Measurements from ENCODE around the gene AMPD3.

Gene AMPD3

GRCh38 chr11:10506008-10506370, 50.9 kb downstream of the AMPD3 start:
- no peak for DNase-seq

- DNase-seq, result no peak
These were observed 56.1 kb downstream of the AMPD3 start for GRCh38 chr11:10511181-10511621.

GRCh38 chr11:10514202-10514601, 59.1 kb downstream of the AMPD3 start:
- DNase-seq, result no peak

GRCh38 chr11:10514709-10515108, 59.6 kb downstream of the AMPD3 start:
- DNase-seq, result no peak

GRCh38 chr11:10515418-10515817, 60.4 kb downstream of the AMPD3 start:
- no peak for DNase-seq

GRCh38 chr11:10518123-10518522, 63.1 kb downstream of the AMPD3 start:
- no peak for DNase-seq

DNA sequence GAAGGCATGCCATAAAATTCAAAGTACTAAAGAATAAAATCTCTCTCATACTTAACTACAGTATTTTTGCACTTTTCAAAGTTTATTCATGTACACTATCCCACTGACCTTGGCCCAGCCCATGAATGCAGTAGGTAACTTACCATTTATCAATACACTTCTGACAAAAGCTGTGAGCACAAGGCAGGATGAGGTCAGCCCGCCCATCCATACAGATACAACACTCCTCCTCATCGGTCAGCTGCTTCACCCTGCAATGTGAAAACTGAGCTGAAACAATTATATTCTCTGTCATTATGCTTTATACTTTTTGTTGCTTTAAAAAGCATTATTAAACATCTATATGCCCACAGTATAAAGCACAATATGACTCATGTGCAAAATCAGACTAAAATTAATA, 63.8 kb downstream of the AMPD3 start:
- no peak for DNase-seq

DNA sequence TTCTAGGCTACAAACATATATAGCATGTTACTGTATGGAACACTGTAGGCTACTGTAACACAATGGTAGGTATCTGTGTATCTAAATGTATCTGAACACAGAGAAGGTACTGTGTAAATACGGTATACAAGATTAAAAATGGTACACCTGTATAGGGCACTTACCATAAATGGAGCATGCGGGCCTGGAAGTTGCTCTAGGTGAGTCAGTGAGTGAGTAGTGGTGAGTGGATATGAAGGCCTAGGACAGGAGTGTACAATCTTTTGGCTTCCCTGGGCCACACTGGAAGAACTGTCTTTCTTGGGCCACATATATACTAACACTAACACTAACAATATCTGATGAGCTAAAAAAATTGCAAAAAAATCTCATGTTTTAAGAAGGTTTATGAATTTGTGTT, 64.6 kb downstream of the AMPD3 start:
- no peak for DNase-seq

GRCh38 chr11:10520562-10520961, 65.5 kb downstream of the AMPD3 start:
- no peak for DNase-seq

DNA sequence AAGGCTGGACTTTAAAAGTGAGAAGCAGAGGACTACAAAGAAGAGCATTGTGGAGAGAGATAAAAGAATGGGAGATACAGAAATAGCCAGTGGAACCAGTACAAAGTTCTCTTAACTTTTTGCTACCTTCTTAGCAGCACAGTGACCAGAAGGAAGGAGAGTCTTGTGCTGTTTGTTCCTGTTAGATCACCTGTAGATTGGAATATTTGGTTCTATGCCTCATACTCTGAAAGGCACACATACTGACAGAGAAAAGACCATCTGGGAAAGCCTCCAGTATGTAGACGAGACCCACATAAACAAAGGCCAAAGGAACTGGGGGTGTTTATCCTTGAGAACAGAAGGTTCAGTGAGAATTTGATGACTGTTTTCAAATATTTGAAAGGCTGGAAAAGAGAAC, 67.2 kb downstream of the AMPD3 start:
- no peak for DNase-seq

GRCh38 chr11:10522921-10523320, 67.9 kb downstream of the AMPD3 start:
- DNase-seq, result no peak

- DNase-seq, result no peak
These were observed 69.4 kb downstream of the AMPD3 start for GRCh38 chr11:10524471-10524870.

DNA sequence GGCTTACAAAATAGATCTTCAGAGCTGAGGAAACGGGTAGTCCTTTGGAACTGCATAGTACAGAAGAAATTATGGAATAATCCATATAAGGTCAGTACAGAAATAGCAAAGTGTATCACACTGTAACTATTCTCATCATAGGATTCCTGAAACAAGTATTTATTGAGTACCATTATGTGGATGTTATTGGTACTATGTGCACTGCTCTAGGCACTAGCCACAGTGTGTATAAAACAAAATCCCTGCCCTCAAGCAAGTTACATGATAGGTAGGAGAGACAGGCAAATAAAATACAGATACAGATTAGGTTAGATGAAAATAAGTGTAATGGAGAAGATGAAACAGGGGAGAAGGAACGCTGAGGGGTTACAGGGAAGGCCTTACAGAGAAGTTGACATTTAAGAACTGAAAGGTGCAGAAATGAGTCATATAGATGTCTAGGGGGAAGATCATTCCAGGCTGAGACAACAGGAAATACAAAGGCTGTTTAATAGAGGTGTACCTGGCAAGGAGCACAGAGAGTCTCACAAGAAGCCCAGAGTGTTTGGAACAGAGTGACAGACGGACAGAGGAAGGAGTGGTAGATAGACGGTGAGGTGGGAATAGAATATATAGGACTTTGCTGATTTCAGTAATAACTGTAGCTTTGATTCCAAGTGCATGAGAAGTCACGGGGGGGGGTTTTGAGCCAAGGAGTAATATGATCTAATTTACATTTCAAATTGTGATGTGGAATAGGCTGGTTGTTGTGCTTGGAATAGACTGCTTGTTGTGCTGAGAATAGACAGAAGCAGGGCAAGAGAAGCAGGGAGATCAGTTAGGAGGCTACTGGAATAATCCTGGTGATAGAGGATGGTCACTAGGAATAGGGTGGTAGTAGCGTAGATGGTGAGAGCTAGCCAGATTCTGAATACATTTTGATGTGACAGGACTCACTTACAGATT, 72.2 kb downstream of the AMPD3 start:
- no peak for DNase-seq

- DNase-seq, result no peak
These were observed 73.1 kb downstream of the AMPD3 start for GRCh38 chr11:10528121-10528520.

DNA sequence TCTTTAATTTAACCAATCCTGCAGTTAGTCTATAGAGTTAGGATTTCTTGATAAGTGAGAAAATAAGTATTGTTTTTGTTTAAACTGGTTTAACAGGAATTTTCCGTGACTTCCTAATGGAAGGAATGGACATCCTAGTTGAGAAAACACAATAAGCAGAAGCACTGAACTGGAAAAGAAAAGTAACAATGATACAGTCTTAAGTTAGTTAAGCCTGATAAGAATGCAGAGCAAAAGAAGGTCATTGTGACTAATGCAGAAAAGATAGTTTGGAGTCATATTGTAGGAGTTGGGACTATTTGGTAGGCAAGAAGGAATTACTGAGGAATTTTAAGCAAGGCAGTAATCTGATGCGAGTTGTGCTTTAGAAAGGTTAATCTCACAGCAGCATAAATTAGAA, 74.2 kb downstream of the AMPD3 start:
- no peak for DNase-seq

DNA sequence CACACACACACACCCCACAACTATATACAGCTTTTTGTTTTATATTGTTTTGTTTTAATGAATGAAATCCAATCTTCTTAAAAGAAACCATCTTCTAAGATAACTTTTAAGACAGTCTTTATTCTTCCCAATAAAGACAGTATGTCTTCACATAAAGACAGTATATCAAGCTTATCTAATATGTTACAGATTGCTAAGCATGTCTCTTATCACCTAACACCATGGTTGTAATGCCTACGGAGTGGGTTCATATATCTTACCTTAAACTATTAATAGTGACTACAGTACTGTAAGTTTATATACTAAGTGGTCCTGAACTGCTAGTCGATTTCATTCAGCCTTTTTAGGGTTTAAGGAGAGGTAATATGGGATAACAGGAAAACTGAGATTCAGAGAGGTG, 77.5 kb downstream of the AMPD3 start:
- no peak for DNase-seq

DNA sequence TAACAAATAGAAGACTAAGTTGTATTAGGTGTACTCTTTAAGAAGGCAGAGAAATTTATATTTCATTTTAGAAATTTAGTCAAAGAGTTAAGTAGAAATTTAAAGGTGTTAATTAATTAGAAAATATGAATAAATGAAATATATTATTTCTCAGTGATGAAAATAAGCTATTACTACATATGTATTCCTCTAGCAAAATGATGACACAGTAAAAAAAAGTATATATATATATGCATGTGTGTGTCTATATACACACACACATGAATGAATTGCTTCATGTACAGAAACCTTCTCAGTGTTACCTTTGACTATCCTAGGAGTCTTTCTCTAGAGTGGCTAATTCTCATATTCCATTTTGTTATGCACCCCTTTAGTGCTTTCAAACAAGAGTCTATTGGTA, 78.3 kb downstream of the AMPD3 start:
- DNase-seq, result no peak

GRCh38 chr11:10534316-10534715, 79.3 kb downstream of the AMPD3 start:
- DNase-seq, result no peak

DNA sequence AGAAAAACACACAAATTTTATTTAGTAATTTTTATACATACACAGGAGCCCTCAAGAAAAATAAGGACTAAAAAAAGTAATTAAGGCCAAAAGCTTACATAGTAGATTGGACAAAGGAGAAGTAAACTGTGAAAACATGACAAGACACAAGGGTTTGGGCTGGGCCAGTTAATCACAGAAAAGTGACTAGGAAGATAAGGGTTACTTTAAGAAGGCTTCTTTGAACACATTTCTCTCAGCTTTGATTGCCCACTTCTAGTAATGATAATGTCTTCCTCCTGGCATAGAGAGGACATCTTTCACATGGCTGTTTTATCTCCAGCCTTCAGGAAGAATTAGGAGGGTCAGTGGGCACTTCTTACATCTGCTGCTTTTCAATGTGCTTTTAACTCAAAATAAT, 82.5 kb downstream of the AMPD3 start:
- no peak for DNase-seq

GRCh38 chr11:10538924-10539323, 83.9 kb downstream of the AMPD3 start:
- DNase-seq, result no peak

- DNase-seq, result no peak
These were observed 84.3 kb downstream of the AMPD3 start for GRCh38 chr11:10539339-10539738.

- no peak for DNase-seq
These were observed 85.5 kb downstream of the AMPD3 start for GRCh38 chr11:10540546-10540914.

DNA sequence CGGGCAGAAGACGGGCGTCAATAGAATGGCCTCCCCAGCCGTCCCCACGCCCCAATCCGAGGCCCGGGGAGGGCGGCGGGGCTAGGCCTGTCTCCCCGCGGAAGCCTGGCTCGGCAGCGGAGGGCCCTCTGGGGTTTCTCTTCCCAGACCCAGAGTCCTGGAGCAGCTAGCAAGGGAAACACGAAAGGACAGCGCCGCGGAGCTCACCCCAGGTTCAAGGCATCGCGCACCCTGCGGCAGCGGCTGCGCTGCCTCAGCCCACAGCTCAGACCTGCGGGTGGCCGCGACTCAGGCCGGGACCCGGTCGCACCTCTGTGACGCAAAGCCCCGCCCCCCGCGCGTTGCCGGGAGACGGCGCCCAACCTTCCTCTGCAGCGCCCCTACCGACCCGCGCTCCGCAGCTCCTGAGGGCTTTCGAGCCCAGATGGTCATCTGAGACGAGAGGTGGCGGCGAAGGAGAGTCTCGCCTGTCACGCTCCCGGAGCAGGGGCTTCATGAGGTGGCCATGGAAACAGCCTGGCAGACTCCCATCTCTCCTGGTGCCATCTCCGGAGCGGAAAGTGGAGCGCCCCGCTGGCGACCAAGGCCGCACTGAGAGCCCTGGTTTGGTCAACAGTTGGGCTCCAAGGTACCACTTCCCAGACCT, 86.0 kb downstream of the AMPD3 start, which contains the start of gene RNF141:
TSS of gene RNF141 (minus strand) at position 273 of the 646 bp plus-strand sequence. CDS start 7,029 bp downstream, outside the sequence.
- peak; percentile 88 for DNase-seq

- DNase-seq, result no peak
These were observed 86.5 kb downstream of the AMPD3 start for GRCh38 chr11:10541561-10541930.
